ENCODE measurements around the gene TECPR2.

The TECPR2 gene

DNA sequence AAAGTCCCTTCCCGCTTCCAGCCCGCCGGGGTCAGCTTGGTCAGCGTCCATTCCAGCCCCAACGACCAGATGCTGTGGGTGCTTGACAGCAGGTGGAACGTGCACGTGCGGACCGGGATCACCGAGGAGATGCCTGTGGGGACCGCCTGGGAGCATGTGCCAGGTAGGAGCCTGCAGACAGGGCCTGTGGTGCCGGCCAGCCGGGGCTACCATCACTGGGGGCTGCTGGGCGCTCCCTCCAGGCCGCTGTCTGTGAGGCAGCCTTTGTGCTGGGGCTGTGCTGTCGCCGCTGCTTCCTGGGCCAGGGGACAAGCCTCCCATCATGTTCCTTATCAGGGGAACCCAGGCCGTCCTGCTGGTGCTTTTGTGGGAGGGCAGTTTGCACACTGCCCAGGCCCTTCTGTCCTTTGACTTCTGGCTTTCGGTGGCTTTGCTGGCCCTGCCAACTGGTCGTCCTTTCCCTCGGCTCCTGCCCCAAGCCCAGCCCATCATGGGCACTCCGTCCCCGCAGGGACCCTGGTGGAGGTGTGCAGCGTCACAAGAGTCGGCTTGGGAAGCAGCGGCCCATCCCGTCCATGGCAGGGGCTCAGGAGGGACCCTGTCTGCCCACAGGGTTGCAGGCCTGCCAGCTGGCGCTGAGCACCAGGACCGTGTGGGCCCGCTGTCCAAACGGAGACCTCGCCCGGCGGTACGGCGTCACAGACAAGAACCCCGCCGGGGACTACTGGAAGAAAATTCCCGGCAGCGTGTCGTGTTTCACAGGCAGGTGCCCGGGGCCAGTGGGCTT, 134.4 kb downstream of the TECPR2 start:
- in situ Hi-C loops (cut with HindIII; ENCODE audit: low sequenced_read_pairs) = no loop called here
- no peak overlapping the region for H3K4me3 ChIP-seq (ENCODE audit: low read depth, low read length)
- TF ChIP-seq, protein P1, sequence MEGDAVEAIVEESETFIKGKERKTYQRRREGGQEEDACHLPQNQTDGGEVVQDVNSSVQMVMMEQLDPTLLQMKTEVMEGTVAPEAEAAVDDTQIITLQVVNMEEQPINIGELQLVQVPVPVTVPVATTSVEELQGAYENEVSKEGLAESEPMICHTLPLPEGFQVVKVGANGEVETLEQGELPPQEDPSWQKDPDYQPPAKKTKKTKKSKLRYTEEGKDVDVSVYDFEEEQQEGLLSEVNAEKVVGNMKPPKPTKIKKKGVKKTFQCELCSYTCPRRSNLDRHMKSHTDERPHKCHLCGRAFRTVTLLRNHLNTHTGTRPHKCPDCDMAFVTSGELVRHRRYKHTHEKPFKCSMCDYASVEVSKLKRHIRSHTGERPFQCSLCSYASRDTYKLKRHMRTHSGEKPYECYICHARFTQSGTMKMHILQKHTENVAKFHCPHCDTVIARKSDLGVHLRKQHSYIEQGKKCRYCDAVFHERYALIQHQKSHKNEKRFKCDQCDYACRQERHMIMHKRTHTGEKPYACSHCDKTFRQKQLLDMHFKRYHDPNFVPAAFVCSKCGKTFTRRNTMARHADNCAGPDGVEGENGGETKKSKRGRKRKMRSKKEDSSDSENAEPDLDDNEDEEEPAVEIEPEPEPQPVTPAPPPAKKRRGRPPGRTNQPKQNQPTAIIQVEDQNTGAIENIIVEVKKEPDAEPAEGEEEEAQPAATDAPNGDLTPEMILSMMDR (IDR thresholded peaks at IDR 0.05; ENCODE audit: low read depth, low read length, missing control alignments) = no peak
- DNase-seq (ENCODE audit: low read depth) = no peak

- in situ Hi-C loops (cut with HindIII; ENCODE audit: low sequenced_read_pairs) = no loop called here
- TF ChIP-seq, protein P1 (IDR thresholded peaks at IDR 0.05; ENCODE audit: low read depth, low read length, missing control alignments) = peak; percentile 26
- no peak for DNase-seq (ENCODE audit: low read depth)
These were observed 135.4 kb downstream of the TECPR2 start for GRCh38 chr14:102497998-102498677.

GRCh38 chr14:102498678-102499265, 136.0 kb downstream of the TECPR2 start:
- DNase-seq (ENCODE audit: low read depth) = no peak
- H3K4me3 ChIP-seq (ENCODE audit: low read depth, low read length) = no peak overlapping the region
- TF ChIP-seq, protein P1 (IDR thresholded peaks at IDR 0.05; ENCODE audit: low read depth, low read length, missing control alignments) = no peak
- in situ Hi-C loops (cut with HindIII; ENCODE audit: low sequenced_read_pairs) = no loop called here

More at GRCh38 chr14:102497998-102498677, 135.4 kb downstream of the TECPR2 start:
- no peak overlapping the region for H3K4me3 ChIP-seq (ENCODE audit: low read depth, low read length)

DNA sequence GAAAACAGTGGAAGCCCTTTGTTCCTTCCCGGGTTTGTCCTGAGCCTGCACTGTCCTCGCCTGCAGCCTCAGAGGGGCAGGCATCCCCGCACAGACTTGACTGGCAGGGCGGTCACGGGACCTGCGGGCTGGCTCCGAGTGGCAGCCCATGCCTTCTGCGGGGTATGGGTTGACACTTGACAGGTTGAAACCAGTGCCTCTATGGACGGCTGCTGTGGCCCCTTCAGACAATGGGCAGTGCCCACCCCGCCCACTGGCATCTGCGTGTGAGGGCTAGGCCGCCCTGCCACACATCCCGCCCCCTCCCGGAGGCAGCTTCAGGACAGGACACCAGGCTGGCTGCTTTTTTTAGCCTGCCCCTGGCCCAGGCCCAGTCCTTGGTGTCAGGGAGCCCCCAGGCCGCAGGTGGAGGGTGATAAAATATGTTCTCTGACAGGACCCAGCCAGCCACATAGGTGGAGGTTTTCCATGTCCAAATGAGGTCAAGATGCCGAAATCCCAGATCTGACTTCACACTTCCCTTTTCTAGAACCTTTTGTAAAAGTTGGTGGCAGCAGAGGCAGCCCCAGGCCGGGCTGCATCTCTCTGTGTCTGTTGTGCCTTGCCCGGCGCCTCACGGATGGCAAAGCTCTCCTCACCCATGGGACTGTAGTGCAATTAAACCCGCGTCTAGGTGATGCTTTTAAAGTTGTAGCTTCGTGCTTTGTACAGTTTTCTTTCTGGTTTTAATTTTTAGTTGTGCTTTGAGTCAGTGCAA, 136.8 kb downstream of the TECPR2 start:
- TF ChIP-seq, protein P1 (IDR thresholded peaks at IDR 0.05; ENCODE audit: low read depth, low read length, missing control alignments) = no peak
- H3K4me3 ChIP-seq (ENCODE audit: low read depth, low read length) = no peak overlapping the region
- DNase-seq (ENCODE audit: low read depth) = no peak
- in situ Hi-C loops (cut with HindIII; ENCODE audit: low sequenced_read_pairs) = no loop called here

GRCh38 chr14:102500158-102500662, 137.5 kb downstream of the TECPR2 start:
- TF ChIP-seq, protein P1 (IDR thresholded peaks at IDR 0.05; ENCODE audit: low read depth, low read length, missing control alignments) = no peak
- in situ Hi-C loops (cut with HindIII; ENCODE audit: low sequenced_read_pairs) = no loop called here
- DNase-seq (ENCODE audit: low read depth) = peak; percentile 76
- H3K4me3 ChIP-seq (ENCODE audit: low read depth, low read length) = no peak overlapping the region

GRCh38 chr14:102500713-102501112, 138.0 kb downstream of the TECPR2 start:
- no peak overlapping the region for H3K4me3 ChIP-seq (ENCODE audit: low read depth, low read length)
- DNase-seq (ENCODE audit: low read depth) = no peak
- TF ChIP-seq, protein P1 (IDR thresholded peaks at IDR 0.05; ENCODE audit: low read depth, low read length, missing control alignments) = no peak
- in situ Hi-C loops (cut with HindIII; ENCODE audit: low sequenced_read_pairs) = no loop called here

All from astrocyte of the cerebellum (primary cell).